IgD-negative memory B cell (primary cell): ENCODE data around the gene RAPGEF1. TPM values are rescaled to one million over a fixed set of nuclear protein-coding genes. Genes with fewer than 3 reads are reported as not detected.

Experiments used
- H3K27ac Mint-ChIP-seq, 3 donors: one replicate each; pipeline ENCODE4 v1.8.0; 2020 to 2022; ENCODE audit warnings: mild to moderate bottlenecking in 3 of 3, mixed read lengths in 3 of 3, moderate library complexity in 1 of 3
- H3K27me3 Mint-ChIP-seq: one replicate; pipeline ENCODE4 v1.8.0; 2021; ENCODE audit warnings: mixed read lengths
- H3K36me3 Mint-ChIP-seq: one replicate; pipeline ENCODE4 v1.8.0; 2020; ENCODE audit warnings: mild to moderate bottlenecking, mixed read lengths
- H3K4me1 Mint-ChIP-seq, 3 donors: one replicate each; pipeline ENCODE4 v1.8.0; 2020 to 2022; ENCODE audit warnings: mixed read lengths in 3 of 3, mild to moderate bottlenecking in 1 of 3
- H3K4me3 Mint-ChIP-seq, 4 donors: one replicate each; pipeline ENCODE4 v1.8.0; 2020 to 2022; ENCODE audit warnings: mild to moderate bottlenecking in 4 of 4, mixed read lengths in 4 of 4, moderate library complexity in 3 of 4
- H3K9me3 Mint-ChIP-seq, 3 donors: one replicate each; pipeline ENCODE4 v1.8.0; 2020 to 2021; ENCODE audit warnings: mixed read lengths in 3 of 3, mild to moderate bottlenecking in 1 of 3
- polyA plus RNA-seq: library from polyadenylated mRNA; unstranded; fragments of 300-500 nt; fragmentation: Illumina TruSeq; gene quantifications from one replicate; pipeline ENCODE4 v1.2.3, GENCODE V29; 2021

RAPGEF1 gene
- polyA plus RNA-seq, 1 donor from 2014 or later = 40.8 TPM

DNA sequence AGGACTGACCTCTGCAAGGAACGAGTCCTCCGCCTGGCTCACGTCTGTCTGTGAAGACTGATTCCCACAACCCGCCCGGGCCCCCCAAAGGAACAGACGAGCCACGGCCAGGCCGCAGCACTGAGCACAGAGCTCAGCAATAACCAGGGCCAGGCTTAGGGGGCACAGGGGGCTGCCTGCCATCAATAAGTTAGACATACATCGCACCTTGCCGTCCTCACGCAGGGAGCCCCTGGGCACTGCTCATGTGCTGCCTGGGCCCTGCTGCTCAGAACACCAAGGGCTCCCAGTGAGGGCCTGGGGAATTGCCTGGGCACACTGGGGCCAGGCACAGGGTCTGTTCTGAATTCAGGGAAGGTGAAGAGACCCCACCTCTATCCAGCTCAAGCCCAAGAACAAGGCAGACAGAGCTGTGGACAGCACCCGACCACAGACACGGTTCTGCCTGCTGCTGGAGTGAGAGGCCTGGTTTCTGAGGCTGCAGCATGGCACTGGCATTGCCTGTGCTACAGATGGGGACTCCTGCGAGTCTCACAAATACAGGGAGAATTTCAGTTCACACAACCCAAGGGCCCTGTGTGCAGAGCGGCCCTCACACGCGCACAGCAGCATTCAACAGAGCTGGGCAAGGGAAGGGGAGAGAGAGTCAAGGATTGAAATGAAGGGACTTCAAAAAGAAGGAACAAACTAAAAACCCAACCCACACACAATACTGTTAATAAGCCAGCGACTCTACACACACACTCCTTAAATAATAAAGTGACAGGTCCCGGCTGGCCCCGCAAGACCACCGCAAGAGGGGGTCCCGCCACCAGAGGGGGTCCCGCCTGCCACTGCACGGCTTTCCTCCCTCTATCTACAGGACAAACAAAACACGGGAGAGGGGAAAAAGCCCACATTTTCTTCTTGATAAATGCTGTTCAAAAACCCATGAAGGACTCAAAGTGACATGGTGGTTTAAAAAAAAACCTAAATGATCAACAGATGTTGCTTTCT, 162.6 kb downstream of the RAPGEF1 start:
- Mint-ChIP-seq H3K4me1 (peaks cover 9 to 13% (median 12%) of the 10 kb centered on the region in 3 donors), H3K27ac (peak overlapping the region; percentile 89 to 99 (median 95)), H3K4me3 (peak overlapping the region in 2 of 4 donors; percentile 17 to 63), H3K27me3 (no peaks in the 10 kb centered on the region), H3K9me3 (no peaks in the 10 kb centered on the region), H3K36me3 (peaks cover 2% of the 10 kb centered on the region)

DNA sequence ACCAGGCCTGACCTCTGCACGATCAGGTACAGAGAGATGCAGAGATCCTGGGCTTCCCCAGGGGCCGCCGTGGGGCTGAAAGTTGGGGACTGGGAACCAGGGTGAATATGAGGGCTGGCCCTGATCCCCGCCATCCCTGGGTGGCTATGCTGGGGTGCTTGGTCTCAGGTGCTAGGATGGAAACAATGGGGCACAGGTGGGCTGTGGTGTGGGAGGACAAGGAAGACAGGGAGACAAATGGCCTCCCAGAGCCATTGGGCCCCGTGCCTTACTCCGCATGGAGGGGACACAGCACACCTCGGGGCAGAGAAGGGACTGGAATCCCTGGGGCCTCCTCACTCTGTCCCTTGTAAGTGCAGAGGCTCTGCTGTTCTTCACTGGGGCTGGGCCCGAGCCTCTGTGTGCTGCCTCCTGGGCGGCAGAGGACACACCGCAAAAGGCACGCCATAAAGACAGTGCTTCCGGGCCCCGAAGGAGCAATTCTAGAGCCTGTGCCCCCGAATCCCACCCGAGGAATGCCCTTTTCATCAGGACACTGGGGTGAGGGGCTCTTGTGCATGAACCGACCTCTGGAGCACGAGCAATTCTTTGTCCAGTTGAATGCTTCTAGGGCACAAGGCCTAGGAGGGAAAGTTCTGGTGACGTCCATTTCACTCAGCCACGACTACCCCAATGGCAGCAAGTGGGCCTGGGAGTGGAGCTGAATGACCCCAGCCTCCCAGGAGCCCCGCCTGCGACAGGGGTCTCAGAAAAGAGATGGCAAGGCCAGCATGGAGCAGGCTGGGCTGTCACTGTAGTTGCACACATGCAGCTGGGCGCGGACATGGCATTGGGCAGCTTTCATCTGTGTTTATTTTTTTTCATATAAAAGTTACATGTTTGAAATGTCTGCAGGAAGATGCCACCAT, 163.7 kb downstream of the RAPGEF1 start:
- Mint-ChIP-seq H3K9me3 (no peaks in the 10 kb centered on the region), H3K4me3 (no peak overlapping the region), H3K27me3 (no peaks in the 10 kb centered on the region), H3K27ac (peak overlapping the region; percentile 43 to 78 (median 51)), H3K4me1 (peaks cover 9 to 13% (median 12%) of the 10 kb centered on the region in 3 donors), H3K36me3 (peaks cover 2% of the 10 kb centered on the region)

DNA sequence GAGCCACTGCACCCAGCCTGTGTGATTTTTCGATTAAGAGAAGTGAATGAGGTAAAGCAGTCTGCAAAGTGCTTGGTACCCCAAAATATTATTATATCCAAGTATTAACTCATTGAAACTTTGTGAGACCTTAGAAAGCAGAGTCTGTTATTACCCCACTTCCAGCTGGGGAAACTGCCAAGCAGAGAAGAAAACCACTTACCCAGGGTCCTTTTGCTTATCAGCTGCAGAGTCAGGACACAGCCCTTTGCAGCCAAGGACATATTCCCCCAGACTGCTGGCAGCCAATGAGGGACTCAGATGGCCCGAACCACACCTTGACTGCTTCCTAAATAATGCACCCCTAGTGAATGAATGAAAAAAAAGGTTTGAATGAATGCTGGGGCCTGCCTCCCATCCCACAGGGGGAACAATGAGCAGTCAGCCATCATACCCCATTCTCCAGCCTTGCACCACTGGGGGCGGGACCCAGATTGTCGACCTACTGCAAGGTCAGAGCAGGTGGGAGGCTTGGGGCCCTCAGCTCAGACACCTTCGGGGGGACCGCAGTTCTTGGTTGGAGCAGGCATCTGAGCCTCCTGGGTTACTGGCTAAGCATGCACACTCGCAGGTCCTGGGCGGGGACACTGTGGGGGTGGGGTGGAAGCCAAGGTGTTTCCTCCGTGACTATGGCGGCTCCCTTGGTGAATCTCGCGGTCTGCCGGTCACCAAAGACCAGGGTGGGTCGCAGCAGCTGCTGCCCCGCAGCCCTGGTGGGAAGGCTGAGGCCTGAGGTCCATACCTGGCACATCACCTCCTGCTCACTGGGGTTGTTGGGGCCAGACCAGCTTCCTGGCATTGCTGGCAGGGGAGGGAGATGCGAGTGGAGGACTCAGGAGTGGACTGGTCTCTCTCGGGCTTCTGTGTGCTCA, 164.9 kb downstream of the RAPGEF1 start:
- Mint-ChIP-seq H3K4me1 (peaks cover 9 to 13% (median 12%) of the 10 kb centered on the region in 3 donors), H3K4me3 (no peak overlapping the region), H3K27me3 (no peaks in the 10 kb centered on the region), H3K27ac (peak overlapping the region in 2 of 3 donors; percentile 43 to 80), H3K36me3 (peaks cover 4% of the 10 kb centered on the region), H3K9me3 (no peaks in the 10 kb centered on the region)

DNA sequence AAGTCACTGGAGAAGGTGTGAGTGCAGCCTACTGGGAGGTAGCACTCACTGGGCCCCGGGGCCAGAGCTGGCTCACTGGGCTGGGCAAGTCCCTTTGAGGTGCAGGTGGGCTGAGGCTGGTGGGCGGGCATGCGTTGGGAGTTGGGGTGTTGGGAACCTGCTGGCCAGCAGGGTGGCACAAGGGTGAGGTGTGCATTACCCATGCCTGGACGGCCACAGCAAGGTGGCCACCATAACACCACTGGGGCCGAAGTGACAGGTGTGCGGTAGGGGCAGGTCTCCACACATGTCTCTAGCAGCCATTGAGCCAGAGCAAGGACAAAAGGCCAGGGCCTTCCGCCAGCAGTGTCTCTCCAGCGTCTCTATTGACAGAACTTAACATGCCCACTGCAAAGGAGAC, 172.0 kb downstream of the RAPGEF1 start:
- Mint-ChIP-seq H3K9me3 (peaks cover 0 to under 1% (median 0%) of the 10 kb centered on the region in 3 donors), H3K27ac (peak overlapping the region in 1 of 3 donors; percentile 69), H3K36me3 (peaks cover 6% of the 10 kb centered on the region), H3K27me3 (no peaks in the 10 kb centered on the region), H3K4me1 (peaks cover 0 to 1% (median 0%) of the 10 kb centered on the region in 3 donors), H3K4me3 (peak overlapping the region in 1 of 4 donors; percentile 41)

DNA sequence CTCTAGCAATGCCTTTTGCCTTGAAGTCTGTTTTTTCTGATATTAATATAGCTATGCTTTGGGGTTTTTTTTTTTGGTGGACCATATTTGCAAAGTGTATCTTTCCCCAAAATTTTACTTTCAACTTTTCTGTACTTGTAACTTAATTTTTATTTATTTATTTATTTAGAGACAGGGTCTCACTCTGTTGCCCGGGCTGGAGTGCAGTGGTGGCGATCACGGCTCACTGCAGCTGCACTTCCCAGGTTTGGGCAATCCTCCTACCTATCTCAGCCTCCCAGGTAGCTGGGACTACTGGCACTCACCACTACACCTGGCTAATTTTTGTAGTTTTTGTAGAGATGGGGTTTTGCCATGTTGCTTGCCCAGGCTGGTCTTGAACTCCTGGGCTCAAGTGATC, 173.7 kb downstream of the RAPGEF1 start:
- peaks cover 0 to 1% (median 0%) of the 10 kb centered on the region in 3 donors for H3K4me1 Mint-ChIP-seq
- H3K4me3 Mint-ChIP-seq = peak overlapping the region in 1 of 4 donors; percentile 26
- peak overlapping the region in 2 of 3 donors; percentile 44 to 70 for H3K27ac Mint-ChIP-seq

DNA sequence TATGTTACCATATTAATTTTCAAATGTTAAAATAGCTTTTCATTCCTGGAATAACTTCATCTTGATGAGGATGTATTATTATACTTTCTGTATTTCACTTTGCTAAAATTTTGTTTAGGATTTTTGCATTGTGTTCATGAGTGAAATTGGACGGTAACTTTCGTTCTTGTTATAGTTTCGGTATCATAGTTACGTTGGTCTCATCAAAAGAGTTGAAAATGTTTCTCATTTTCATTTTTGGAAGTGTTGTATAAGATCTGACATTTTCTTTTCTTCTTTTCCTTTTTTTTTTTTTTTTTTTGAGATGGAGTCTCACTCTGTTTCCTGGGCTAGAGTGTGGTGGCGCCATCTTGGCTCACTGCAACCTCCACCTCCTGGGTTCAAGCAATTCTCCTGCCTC, 174.5 kb downstream of the RAPGEF1 start:
- Mint-ChIP-seq H3K27ac (peak overlapping the region in 1 of 3 donors; percentile 44), H3K9me3 (peaks cover 0 to 4% (median 0%) of the 10 kb centered on the region in 3 donors), H3K27me3 (no peaks in the 10 kb centered on the region), H3K4me3 (peak overlapping the region in 1 of 4 donors; percentile 17), H3K36me3 (peaks cover 6% of the 10 kb centered on the region), H3K4me1 (peaks cover 0 to 1% (median 0%) of the 10 kb centered on the region in 3 donors)

More for the DNA sequence above, 173.7 kb downstream of the RAPGEF1 start:
- H3K27me3 Mint-ChIP-seq = no peaks in the 10 kb centered on the region
- peaks cover 0 to 4% (median 0%) of the 10 kb centered on the region in 3 donors for H3K9me3 Mint-ChIP-seq
- peaks cover 7% of the 10 kb centered on the region for H3K36me3 Mint-ChIP-seq

DNA sequence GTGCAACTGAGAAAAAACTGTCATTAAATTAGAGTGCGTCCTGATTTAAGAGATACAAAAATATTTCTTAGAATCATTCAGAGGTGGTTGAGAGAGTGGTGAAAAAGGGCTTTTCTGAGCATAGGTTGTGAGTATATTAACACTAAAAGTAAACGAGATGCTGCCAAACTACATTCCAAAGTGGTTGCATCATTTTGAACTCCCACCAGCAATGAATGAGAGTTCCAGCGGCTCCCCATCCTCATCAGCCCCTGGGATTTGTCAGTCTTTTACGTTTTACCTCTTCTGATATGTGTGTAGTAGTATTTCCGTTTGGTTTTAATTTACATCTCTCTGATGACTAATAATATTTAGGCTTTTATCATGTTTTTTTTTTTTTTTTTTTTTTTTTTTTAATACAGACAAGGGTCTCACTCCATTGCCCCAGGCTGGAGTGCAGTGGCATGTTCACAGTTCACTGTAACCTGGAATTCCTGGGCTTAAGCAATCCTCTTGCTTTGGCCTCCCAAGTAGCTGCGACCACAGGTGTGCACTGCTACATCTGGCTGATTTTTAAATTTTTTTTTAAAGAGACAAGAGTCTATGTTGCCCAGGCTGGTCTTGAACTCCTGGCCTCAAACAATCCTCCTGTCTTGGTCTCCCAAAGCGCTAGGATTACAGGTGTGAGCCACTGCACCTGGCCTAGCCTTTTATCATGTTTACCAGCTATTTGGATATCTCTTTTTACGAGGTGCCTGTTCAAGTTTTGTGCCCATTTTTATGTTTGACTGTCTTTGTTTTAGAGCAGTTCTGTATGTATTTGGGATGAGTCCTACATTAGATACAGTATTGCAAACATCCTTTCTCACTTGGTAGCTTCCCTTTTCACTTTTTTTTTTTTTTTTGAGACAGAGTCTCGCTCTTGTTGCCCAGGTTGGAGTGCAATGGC, 177.6 kb downstream of the RAPGEF1 start:
- peaks cover 0 to 1% (median 0%) of the 10 kb centered on the region in 3 donors for H3K4me1 Mint-ChIP-seq
- peak overlapping the region in 1 of 4 donors; percentile 39 for H3K4me3 Mint-ChIP-seq
- no peaks in the 10 kb centered on the region for H3K27me3 Mint-ChIP-seq
- H3K27ac Mint-ChIP-seq = peak overlapping the region in 1 of 3 donors; percentile 86
- H3K36me3 Mint-ChIP-seq = peaks cover 2% of the 10 kb centered on the region
- H3K9me3 Mint-ChIP-seq = peaks cover 0 to 6% (median 0%) of the 10 kb centered on the region in 3 donors

DNA sequence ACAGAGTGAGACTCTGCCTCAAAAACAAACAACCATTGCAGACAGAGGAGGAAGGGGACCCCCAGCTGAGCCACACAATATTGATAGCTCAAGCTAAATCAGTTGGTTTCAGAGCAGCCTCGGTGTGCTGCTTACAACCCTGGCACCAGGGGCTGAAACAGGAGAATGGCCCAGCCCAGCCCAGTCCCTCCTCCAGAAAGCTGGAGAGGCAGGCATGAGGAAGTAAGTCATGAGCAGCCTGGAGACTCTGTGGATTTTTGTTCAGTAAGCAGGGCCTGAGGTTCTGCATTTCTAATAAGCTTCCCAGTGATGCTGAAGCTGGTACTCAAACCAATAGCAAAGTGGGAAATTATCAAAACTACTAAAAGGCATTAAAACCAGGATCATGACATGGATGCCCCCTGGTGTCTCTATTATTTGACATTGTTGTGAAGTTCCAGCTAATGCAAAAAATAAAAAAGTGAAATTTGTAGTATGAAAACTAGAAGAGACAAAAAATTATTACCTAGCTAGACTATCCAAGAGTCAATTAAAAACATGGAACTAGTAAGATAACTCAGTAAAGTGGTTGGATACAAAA, 180.4 kb downstream of the RAPGEF1 start:
- Mint-ChIP-seq H3K4me1 (no peaks in the 10 kb centered on the region), H3K27ac (peak overlapping the region in 2 of 3 donors; percentile 31 to 50), H3K27me3 (peaks cover 12% of the 10 kb centered on the region), H3K9me3 (peaks cover 0 to 6% (median 0%) of the 10 kb centered on the region in 3 donors), H3K4me3 (no peak overlapping the region), H3K36me3 (peaks cover 2% of the 10 kb centered on the region)

DNA sequence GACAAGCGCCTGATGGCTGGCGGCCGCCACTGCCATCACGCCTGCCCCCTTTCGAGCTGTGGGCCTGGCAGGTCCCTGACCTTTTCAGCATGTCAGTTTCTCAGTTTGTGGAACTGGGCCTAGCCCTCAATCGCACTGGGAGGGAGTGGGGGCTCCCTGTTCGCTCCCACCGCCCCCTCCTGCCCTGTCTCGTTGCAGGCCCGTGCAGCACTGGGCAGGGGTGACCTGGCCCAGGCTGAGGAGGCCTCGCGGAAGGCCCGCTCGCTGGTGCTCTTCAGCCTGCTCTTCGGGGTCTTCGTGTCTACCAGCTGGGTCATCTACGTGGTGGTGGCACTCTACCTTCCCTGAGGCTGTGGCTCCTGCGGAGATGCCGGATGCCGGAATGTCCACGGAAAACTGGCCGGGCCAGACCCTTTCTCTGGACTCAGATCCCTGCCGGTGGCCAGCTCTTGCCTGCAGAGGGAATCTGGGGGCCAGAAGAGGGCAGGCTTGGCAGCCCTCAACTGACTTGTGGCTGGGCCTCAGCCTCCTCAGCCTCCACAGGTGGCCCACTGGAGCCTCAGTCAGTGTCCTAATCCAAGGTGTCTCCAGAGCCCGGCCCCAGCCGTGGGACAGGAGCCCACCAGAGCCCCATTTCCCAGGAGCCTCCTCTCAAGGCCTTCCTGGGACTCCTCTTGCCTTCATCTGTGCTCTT, 181.9 kb downstream of the RAPGEF1 start:
- peak overlapping the region in 1 of 3 donors; percentile 50 for H3K27ac Mint-ChIP-seq
- H3K4me3 Mint-ChIP-seq = peak overlapping the region in 1 of 4 donors; percentile 37
- H3K36me3 Mint-ChIP-seq = peaks cover 2% of the 10 kb centered on the region
- peaks cover 0 to 6% (median 0%) of the 10 kb centered on the region in 3 donors for H3K9me3 Mint-ChIP-seq
- peaks cover 23% of the 10 kb centered on the region for H3K27me3 Mint-ChIP-seq
- peaks cover 0 to 2% (median 0%) of the 10 kb centered on the region in 3 donors for H3K4me1 Mint-ChIP-seq

DNA sequence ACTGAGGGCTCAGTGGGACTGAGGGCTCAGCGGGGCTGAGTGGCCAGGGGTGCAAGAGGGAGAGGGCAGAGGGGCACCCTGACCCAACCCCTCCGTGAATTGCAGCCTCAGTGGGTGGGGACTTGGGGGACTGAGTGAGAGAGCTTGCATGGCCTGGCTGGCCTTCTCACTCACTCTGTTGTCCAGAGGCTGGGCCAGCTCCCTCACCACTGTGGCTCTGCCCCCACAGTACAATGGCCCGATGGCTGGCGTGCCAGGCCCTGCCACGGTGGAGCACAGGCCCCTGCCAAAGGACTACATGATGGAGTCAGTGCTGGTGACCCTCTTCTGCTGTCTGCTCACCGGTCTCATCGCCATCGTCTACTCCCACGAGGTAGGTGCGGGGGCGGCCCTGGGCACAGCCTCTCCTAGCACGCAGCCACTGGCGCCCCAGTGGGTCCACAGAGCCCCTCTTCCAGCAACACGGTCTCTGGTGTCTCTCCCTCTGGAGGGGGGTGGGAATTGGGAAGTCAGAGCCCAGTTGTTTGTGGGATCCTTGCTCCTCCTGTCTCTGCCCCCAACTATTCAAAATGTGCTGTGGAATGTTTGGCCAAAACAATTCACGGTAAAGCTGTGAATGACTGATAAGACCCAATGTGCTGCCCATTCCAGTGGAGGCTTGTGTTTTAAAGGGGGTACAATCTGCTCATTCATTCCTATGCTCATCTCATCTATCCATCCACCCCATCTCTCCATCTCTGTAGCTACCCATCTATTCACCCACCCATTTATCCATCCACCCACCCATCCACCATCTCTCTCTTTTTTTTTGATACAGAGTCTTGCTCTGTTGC, 183.8 kb downstream of the RAPGEF1 start:
- Mint-ChIP-seq H3K9me3 (peaks cover 0 to 2% (median 0%) of the 10 kb centered on the region in 3 donors), H3K4me3 (no peak overlapping the region), H3K27ac (peak overlapping the region in 1 of 3 donors; percentile 82)

DNA sequence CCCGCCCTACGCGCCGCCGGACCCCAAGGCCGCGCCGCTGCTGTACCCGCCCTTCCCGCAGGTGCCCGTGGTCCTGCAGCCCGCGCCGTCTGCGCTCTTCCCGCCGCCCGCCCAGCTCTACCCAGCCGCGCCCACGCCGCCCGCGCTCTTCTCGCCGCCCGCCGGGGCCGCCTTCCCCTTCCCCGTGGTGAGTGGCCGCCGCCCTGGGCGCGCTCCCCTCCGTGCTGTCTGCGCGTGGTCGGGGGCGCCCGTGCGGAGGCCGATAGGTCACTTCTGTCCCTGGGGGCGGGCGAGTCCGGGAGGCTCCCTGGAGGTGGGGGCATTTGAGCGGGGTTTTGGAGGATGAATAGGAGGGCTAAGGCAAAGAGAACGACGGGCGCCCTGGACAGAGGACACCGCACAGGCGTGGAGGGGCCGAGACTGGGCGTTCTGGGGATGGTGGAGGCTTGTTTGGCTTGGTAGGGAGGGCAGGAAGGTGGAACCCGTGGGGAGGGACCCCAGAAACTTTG, 185.0 kb downstream of the RAPGEF1 start:
- Mint-ChIP-seq H3K27me3 (peaks cover 29% of the 10 kb centered on the region), H3K4me3 (no peak overlapping the region), H3K36me3 (peaks cover 2% of the 10 kb centered on the region), H3K27ac (no peak overlapping the region), H3K4me1 (peaks cover 0 to 2% (median 0%) of the 10 kb centered on the region in 3 donors), H3K9me3 (peaks cover 0 to 2% (median 0%) of the 10 kb centered on the region in 3 donors)

More for the DNA sequence above, 183.8 kb downstream of the RAPGEF1 start:
- peaks cover 0 to 2% (median 0%) of the 10 kb centered on the region in 3 donors for H3K4me1 Mint-ChIP-seq
- no peaks in the 10 kb centered on the region for H3K36me3 Mint-ChIP-seq
- peaks cover 26% of the 10 kb centered on the region for H3K27me3 Mint-ChIP-seq
